Epithelial cell of esophagus (primary cell): ENCODE measurements around the gene SDF2L1.
"Not testable (repeated sequence)": the region's sequence is repeated elsewhere in the genome, so short reads cannot be mapped to it uniquely, and the experiment has no call there.

Experiments used
- DNase-seq: peaks from one replicate; pipeline ENCODE4 v3.0.0; 2010; ENCODE audit warnings: low read depth
- H3K4me3 ChIP-seq: 2 replicates; pipeline ENCODE4 v1.5.1; 2011; ENCODE audit warnings: mild to moderate bottlenecking, low read length, control low read depth
- TF ChIP-seq, protein P1 (sequence below): IDR thresholded peaks from 2 replicates; pipeline ENCODE4 v1.5.1; 2011; ENCODE audit warnings: low read depth, mild to moderate bottlenecking, low read length, control low read depth, inconsistent platforms; ENCODE audit not compliant: insufficient read depth; ENCODE audit errors: missing control alignments

SDF2L1 gene, protein sequence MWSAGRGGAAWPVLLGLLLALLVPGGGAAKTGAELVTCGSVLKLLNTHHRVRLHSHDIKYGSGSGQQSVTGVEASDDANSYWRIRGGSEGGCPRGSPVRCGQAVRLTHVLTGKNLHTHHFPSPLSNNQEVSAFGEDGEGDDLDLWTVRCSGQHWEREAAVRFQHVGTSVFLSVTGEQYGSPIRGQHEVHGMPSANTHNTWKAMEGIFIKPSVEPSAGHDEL

DNA sequence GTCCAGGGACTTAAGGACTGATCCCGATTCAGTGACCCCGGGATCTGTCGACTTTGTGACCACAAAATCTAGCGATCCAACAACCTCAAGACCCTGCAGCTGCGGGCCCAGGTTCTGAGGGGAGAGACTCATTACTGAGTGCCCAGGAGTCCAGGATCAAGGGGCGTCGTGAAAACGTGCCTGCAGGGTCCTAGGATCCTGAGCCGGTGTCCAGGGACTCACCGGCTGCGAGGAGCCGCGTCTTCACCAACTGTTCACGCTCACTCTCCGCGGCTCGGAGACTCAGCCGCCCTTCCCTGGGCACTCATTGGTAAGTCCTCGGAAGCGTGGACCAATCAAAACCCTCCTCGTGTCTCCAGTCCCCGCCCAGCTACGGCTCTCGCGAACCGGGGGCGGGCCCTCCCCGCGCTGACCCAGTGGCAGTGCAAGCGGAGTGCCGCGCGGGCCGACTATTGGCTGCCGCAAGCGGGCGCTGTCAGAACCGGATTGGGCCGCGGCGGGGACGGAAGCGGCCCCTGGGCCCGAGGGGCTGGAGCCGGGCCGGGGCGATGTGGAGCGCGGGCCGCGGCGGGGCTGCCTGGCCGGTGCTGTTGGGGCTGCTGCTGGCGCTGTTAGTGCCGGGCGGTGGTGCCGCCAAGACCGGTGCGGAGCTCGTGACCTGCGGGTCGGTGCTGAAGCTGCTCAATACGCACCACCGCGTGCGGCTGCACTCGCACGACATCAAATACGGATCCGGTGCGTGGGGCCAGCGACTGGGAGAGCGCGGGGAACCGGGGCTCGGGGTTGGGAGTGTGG is at the start of gene SDF2L1:
Gene SDF2L1 (plus strand): TSS at position 514 of the 795 bp plus-strand sequence. CDS start 35 bp downstream, at position 549.
- TF ChIP-seq, protein P1, sequence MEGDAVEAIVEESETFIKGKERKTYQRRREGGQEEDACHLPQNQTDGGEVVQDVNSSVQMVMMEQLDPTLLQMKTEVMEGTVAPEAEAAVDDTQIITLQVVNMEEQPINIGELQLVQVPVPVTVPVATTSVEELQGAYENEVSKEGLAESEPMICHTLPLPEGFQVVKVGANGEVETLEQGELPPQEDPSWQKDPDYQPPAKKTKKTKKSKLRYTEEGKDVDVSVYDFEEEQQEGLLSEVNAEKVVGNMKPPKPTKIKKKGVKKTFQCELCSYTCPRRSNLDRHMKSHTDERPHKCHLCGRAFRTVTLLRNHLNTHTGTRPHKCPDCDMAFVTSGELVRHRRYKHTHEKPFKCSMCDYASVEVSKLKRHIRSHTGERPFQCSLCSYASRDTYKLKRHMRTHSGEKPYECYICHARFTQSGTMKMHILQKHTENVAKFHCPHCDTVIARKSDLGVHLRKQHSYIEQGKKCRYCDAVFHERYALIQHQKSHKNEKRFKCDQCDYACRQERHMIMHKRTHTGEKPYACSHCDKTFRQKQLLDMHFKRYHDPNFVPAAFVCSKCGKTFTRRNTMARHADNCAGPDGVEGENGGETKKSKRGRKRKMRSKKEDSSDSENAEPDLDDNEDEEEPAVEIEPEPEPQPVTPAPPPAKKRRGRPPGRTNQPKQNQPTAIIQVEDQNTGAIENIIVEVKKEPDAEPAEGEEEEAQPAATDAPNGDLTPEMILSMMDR = no peak
- DNase-seq = peak; percentile 100
- peak within 1 kb of the TSS; percentile 66 for H3K4me3 ChIP-seq

DNA sequence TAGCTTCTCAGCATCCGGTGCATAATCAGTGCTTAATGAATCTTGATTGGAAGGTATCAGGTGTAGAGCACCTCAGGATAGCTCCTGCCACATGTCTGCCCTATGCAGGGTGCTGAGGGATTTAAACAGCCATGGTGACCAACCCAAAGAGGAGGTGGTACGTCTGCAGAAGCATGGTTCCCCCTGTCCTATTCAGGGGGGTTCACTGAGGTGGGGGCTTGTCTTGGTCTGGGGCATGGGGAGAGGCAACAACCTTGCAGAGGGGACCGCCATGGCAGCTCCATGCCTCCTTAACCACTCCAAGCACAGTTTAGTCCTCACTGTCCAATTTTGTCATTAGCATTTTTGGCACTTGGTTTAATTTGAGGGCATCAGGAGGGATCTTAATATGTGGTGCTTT is 49.7 kb upstream of the SDF2L1 start:
- DNase-seq = no peak
- no peak overlapping the region for H3K4me3 ChIP-seq
- TF ChIP-seq, protein P1 = no peak

DNA sequence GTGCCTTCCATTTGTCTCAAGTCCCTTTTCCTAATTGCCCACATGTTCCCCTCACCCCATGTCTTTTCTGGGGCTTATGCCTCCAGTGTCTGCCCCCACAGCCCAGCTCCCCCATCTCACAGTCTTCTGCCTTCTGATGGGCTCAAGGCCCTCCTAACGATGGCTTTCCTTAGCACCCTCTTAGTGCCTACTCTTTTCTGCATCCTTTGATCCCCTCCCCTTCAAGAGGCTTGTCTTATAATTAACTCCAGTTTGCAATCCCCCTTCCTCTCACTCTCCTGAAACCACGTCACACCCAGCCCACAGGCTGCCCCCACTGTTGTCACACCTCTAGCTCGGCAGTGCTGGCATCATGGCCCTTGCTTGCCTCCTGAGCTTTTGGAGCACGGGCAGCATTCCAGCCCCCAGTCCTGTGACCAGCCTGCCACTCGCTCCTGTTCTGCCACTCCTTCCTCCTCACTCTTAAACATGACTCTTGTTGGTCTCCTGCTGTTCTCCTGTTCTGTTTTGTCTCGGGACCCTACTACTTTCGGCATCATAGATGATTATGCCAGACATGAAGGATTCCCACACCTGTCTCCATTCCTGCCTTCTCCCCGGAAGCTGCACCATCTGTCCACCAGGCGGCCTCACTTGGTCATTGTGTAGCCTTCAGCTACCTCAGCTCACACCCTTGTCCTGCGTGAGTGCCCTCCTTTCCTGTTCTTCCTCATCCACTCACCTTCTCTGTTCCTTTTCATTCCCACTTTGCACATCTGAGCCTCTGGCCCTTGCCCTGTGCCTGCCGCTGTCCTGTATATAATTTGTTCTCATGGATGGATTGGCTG is 48.5 kb upstream of the SDF2L1 start:
- DNase-seq = no peak
- no peak overlapping the region for H3K4me3 ChIP-seq
- TF ChIP-seq, protein P1 = peak; percentile 40

DNA sequence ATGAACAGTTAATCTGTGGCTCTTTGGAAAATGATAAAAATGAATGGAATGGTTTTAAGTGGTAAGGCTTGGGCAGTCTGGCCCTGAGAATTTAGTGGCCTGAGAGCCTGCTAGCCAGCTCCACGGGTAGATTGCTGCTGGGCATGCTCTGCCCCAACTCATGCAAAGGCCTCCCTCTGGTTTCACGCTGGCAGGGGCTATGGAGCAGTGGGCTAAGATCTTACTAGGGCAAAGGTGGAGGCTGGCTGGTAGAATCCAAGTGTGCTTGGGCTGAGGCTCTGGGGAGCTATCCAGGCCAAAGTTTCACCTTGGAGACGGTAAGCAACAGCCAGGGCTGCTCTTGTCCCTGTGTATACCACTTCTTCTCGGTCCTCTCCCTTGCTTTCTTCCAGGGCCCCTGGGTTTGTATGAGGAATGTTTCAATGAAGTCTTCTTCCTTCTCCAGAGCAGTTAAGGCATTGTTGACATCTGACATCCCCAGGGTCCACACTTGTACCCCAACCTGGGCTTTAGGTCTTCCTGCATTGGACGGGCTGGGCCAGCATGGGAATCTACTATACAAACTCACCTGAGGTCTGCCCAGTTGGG is 47.1 kb upstream of the SDF2L1 start:
- H3K4me3 ChIP-seq = no peak overlapping the region
- no peak for DNase-seq
- TF ChIP-seq, protein P1 = no peak

DNA sequence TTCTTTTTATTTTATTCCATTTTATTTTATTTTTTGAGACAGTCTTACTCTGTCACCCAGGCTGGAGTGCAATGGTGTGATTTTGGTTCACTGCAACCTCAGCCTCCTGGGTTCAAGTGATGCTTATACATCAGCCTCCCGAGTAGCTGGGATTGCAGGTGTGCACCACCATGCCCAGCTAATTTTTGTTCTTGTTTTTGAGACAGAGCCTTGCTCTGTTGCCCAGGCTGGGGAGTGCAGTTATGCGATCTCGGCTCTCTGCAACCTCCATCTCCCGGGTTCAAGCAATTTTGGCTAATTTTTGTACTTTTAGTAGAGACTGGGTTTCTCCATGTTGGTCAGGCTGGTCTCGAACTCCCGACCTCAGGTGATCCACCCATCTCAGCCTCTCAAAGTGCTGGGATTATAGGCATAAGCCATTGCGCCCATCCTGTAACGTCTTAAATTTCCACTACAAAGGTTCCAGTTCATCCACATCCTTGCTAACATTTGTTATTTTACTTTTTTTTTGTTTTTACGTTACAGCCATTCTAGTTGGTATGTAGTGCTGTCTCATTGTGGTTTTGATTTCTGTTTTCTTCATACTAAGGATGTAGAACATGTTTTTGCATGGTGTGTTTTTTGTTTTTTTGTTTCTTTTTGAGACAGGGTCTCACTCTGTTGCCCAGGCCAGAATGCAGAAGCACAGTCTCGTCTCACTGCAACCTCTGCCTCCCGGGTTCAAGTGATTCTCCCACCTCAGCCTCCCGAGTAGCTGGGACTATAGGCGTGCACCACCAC is 45.6 kb upstream of the SDF2L1 start:
- DNase-seq, H3K4me3 ChIP-seq: not testable (repeated sequence)

DNA sequence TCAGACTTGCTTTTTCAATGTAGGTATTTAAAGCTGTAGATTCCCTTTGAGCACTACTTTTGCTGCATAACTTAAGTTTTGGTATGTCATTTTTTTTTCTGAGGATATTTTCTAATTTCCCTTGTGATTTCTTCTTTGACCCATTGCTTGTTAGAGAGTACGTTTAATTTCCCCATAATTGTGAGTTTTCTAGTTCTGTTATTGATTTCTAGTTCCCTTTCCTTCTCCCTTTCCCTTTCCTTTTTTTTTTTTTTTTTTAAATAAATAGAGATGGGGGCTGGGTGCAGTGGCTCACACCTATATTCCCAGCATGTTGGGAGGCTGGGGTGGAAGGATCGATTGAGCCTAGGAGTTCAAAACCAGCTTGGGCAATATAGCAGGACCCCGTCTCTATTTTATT is 43.8 kb upstream of the SDF2L1 start:
- no peak overlapping the region for H3K4me3 ChIP-seq
- no peak for DNase-seq
- TF ChIP-seq, protein P1 = no peak
